Transverse colon (tissue), 4 donors: ENCODE data around the gene AUH.

Experiments used
- EP300 ChIP-seq: sonication (generic); formaldehyde crosslinking; IDR thresholded peaks from one replicate; pipeline ENCODE4 v1.6.1; 2017; ENCODE audit warnings: antibody characterized with exemption, low read depth
- POLR2A ChIP-seq: fragments of 450-650 bp; IDR thresholded peaks from one replicate; pipeline ENCODE4 v1.6.1; 2016; ENCODE audit warnings: antibody characterized with exemption, mild to moderate bottlenecking, moderate library complexity
- POLR2AphosphoS5 ChIP-seq, 3 donors: sonication (generic); formaldehyde crosslinking; IDR thresholded peaks; one replicate each; pipeline ENCODE4 v1.6.1; 2016; ENCODE audit warnings: antibody characterized with exemption in 3 of 3
- TF ChIP-seq, protein P1 (sequence below), 5 experiments: fragments of 200-600 bp in 3 of 5; fragments of 450-650 bp in 2 of 5; sonication (generic) in 3 of 5; IDR thresholded peaks; 1 replicate in 2 of 5; 2 replicates in 3 of 5; pipeline ENCODE4 v1.5.1; 2016 to 2017; ENCODE audit warnings: antibody characterized with exemption in 5 of 5, inconsistent platforms in 3 of 5, mild to moderate bottlenecking in 2 of 5, moderate library complexity in 1 of 5

DNA sequence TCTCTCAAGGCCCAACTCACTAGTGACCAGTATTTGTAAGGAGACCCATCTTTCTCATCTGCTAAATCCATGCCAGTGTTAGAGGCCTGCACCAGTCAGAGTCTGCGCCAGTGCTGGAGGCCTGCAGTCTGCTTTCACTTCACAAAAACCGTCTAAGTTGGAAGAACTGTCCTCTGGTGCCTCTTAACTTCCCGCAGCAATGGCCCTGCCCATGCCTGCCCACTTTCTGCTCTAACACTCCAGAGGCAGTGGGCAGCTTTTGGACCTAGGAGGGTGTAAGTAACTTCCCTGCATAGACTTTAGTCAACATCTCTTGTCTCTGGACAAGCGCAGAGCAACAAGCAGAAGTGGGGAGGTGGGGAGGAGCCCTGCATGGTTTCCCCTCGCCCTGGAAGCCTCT lies 152.9 kb downstream of the AUH start:
- TF ChIP-seq, protein P1, sequence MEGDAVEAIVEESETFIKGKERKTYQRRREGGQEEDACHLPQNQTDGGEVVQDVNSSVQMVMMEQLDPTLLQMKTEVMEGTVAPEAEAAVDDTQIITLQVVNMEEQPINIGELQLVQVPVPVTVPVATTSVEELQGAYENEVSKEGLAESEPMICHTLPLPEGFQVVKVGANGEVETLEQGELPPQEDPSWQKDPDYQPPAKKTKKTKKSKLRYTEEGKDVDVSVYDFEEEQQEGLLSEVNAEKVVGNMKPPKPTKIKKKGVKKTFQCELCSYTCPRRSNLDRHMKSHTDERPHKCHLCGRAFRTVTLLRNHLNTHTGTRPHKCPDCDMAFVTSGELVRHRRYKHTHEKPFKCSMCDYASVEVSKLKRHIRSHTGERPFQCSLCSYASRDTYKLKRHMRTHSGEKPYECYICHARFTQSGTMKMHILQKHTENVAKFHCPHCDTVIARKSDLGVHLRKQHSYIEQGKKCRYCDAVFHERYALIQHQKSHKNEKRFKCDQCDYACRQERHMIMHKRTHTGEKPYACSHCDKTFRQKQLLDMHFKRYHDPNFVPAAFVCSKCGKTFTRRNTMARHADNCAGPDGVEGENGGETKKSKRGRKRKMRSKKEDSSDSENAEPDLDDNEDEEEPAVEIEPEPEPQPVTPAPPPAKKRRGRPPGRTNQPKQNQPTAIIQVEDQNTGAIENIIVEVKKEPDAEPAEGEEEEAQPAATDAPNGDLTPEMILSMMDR (IDR thresholded peaks at IDR 0.05), result no peak
- no peak for TF ChIP-seq POLR2A
- TF ChIP-seq POLR2AphosphoS5 (IDR thresholded peaks at IDR 0.05), result no peak
- no peak for TF ChIP-seq EP300
